ENCODE data around the gene SLAMF6.
A peak's percentile ranks its signal among the peaks of the same experiment; 100 is the strongest.
"Not testable (repeated sequence)": the region's sequence is repeated elsewhere in the genome, so short reads cannot be mapped to it uniquely, and the experiment has no call there.

SLAMF6 gene

GRCh38 chr1:160522622-160523345 is at the start of gene SLAMF6:
TSS of gene SLAMF6 (minus strand) at chr1:160523255. CDS start at chr1:160523192, 63 bp downstream.
- H3K36me3 Mint-ChIP-seq (ENCODE audit: low read depth): peaks cover 44% of the 10 kb centered on the region
- H3K27ac Mint-ChIP-seq: peak within 1 kb of the TSS; percentile 96
- peaks cover 59% of the 10 kb centered on the region for H3K4me1 Mint-ChIP-seq (ENCODE audit: low read depth)
- peak within 1 kb of the TSS; percentile 96 for H3K4me3 Mint-ChIP-seq
- H3K9me3 Mint-ChIP-seq: peaks cover 35% of the 10 kb centered on the region
- H3K27me3 Mint-ChIP-seq (ENCODE audit: low read depth): no peaks in the 10 kb centered on the region
- peak; percentile 49 for DNase-seq (ENCODE audit: low spot score)

GRCh38 chr1:160570840-160571239 is 47.8 kb upstream of the SLAMF6 start:
- Mint-ChIP-seq H3K27ac (peak overlapping the region; percentile 51), H3K36me3 (ENCODE audit: low read depth) (peaks cover 61% of the 10 kb centered on the region), H3K4me1 (ENCODE audit: low read depth) (peaks cover 82% of the 10 kb centered on the region), H3K9me3 (peaks cover 6% of the 10 kb centered on the region), H3K27me3 (ENCODE audit: low read depth) (no peaks in the 10 kb centered on the region), H3K4me3 (no peak overlapping the region)
- no peak for DNase-seq (ENCODE audit: low spot score)

DNA sequence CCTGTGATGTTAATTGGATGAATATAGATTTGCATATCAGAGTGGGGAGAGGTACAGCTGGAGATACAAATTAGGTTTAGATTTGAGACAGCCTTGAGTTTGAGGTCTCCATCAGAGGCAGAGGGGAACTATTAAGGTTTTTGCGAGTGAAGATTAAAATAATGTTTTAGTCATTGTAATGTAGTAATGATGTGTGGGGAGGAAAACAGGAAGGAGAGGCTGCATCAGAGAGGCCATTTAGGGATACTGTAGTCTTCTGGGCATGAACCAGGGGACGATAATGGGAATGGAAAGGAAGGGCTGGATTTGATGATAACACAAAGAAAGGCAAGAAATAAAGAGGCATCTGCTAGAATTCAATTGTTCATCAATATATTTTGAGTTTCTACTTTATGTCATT is 46.8 kb upstream of the SLAMF6 start:
- no peak for DNase-seq (ENCODE audit: low spot score)
- H3K36me3 Mint-ChIP-seq (ENCODE audit: low read depth): peaks cover 62% of the 10 kb centered on the region
- peaks cover 81% of the 10 kb centered on the region for H3K4me1 Mint-ChIP-seq (ENCODE audit: low read depth)
- H3K27ac Mint-ChIP-seq: peak overlapping the region; percentile 97
- peak overlapping the region; percentile 9 for H3K4me3 Mint-ChIP-seq
- H3K9me3 Mint-ChIP-seq: peaks cover 6% of the 10 kb centered on the region
- no peaks in the 10 kb centered on the region for H3K27me3 Mint-ChIP-seq (ENCODE audit: low read depth)

DNA sequence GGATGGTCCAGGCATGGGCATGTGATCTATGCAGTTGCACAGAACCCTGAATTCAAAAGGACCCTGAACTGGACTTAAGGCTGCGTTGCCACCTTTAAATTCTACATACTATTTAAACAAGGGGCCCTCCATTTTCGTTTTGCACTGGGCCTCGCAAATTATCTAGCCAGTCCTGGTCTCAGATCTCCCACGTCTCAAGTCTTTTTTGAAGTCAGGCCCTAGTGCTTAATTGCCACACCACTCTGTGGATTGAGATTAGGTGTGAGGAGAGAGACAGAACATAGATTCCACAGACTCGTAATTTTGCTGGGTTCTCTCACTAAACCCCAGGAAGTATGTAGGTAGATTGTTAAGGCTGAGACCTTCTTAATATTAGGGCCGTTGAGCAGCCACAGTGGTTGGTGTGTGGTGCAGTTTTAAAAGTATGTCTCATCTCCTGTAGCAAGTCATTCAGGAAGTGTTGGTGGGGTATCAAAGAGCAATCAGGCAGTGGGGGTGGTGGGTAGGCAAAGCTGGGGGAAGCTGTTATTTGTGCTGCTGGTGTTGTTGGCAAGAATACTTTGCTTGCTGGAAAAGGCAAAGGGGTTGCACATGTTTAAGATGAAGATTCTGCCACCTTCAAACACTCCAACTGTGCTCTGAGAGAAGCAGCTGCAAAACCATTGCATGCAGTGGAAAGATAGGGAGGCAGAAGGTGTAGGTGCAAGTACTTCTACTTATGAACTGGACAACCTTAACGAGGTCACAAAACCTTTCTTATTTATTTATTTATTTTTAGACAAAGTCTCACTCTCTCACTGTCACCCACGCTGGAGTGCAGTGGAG is 45.0 kb upstream of the SLAMF6 start:
- H3K27me3 Mint-ChIP-seq (ENCODE audit: low read depth): no peaks in the 10 kb centered on the region
- H3K9me3 Mint-ChIP-seq: peaks cover 11% of the 10 kb centered on the region
- peak overlapping the region; percentile 97 for H3K27ac Mint-ChIP-seq
- peak; percentile 81 for DNase-seq (ENCODE audit: low spot score)
- peaks cover 69% of the 10 kb centered on the region for H3K36me3 Mint-ChIP-seq (ENCODE audit: low read depth)
- peaks cover 74% of the 10 kb centered on the region for H3K4me1 Mint-ChIP-seq (ENCODE audit: low read depth)
- H3K4me3 Mint-ChIP-seq: peak overlapping the region; percentile 68

DNA sequence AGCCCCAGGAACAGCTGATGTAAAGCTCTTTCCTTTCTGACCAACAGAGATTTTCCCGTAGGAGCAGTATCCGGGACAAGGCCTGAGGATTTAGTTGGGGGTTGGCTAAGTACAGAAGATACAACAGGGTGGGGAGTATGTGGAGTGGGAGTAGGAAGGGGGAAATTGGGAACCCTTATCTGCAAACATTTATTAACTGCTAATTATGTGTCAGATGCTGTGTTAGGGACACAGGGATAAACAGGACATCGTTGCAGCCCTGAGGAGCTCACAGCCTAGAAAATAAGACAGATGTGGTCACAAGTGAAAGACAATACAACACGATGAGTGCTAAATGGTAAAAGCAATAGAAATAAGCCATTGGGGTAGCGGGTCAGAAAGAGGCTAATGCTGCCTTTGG is 44.3 kb upstream of the SLAMF6 start:
- H3K36me3 Mint-ChIP-seq (ENCODE audit: low read depth): peaks cover 69% of the 10 kb centered on the region

GRCh38 chr1:160565564-160565963 is 42.5 kb upstream of the SLAMF6 start:
- H3K4me3 Mint-ChIP-seq: peak overlapping the region; percentile 25
- peaks cover 69% of the 10 kb centered on the region for H3K36me3 Mint-ChIP-seq (ENCODE audit: low read depth)
- no peaks in the 10 kb centered on the region for H3K27me3 Mint-ChIP-seq (ENCODE audit: low read depth)
- H3K27ac Mint-ChIP-seq: peak overlapping the region; percentile 70
- H3K4me1 Mint-ChIP-seq (ENCODE audit: low read depth): peaks cover 69% of the 10 kb centered on the region
- DNase-seq (ENCODE audit: low spot score): no peak
- peaks cover 17% of the 10 kb centered on the region for H3K9me3 Mint-ChIP-seq

More for the DNA sequence above, 44.3 kb upstream of the SLAMF6 start:
- no peaks in the 10 kb centered on the region for H3K27me3 Mint-ChIP-seq (ENCODE audit: low read depth)
- peak overlapping the region; percentile 97 for H3K27ac Mint-ChIP-seq
- H3K9me3 Mint-ChIP-seq: peaks cover 17% of the 10 kb centered on the region
- no peak for DNase-seq (ENCODE audit: low spot score)
- H3K4me3 Mint-ChIP-seq: peak overlapping the region; percentile 68
- H3K4me1 Mint-ChIP-seq (ENCODE audit: low read depth): peaks cover 69% of the 10 kb centered on the region

DNA sequence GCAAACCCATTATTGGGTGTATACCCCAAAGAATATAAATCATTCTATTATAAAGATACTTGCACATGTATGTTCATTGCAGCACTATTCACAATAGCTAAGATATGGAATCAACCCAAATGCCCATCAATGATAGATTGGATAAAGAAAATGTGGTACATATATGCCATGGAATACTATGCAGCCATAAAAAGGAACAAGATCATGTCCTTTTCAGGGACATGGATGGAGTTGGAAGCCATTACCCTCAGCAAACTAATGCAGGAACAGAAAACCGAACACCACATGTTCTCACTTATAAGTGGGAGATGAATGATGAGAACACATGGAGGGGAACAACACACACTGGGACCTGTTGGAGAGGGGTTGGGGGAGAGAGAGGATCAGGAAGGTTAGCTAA is 40.2 kb upstream of the SLAMF6 start:
- H3K9me3 Mint-ChIP-seq: peaks cover 14% of the 10 kb centered on the region
- peaks cover 74% of the 10 kb centered on the region for H3K36me3 Mint-ChIP-seq (ENCODE audit: low read depth)
- peaks cover 77% of the 10 kb centered on the region for H3K4me1 Mint-ChIP-seq (ENCODE audit: low read depth)
- H3K27ac Mint-ChIP-seq; H3K27me3 Mint-ChIP-seq (ENCODE audit: low read depth); H3K4me3 Mint-ChIP-seq; DNase-seq (ENCODE audit: low spot score): not testable (repeated sequence)

DNA sequence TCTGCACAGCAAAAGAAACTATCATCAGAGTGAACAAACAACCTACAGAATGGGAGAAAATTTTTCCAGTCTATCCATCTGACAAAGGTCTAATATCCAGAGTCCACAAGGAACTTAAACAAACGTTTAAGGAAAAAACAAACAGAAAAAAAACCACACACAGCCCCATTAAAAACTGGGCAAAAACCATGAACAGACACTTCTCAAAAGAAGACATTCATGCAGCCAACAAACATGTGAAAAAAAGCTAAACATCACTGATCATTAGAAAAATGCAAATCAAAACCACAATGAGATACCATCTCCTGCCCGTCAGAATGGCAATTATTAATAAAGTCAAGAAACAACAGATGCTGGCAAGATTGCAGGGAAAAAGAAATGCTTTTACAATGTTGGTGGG is 39.7 kb upstream of the SLAMF6 start:
- peaks cover 14% of the 10 kb centered on the region for H3K9me3 Mint-ChIP-seq
- H3K27ac Mint-ChIP-seq; H3K4me3 Mint-ChIP-seq; DNase-seq (ENCODE audit: low spot score); H3K27me3 Mint-ChIP-seq (ENCODE audit: low read depth): not testable (repeated sequence)
- peaks cover 76% of the 10 kb centered on the region for H3K4me1 Mint-ChIP-seq (ENCODE audit: low read depth)
- H3K36me3 Mint-ChIP-seq (ENCODE audit: low read depth): peaks cover 74% of the 10 kb centered on the region

GRCh38 chr1:160560806-160561205 is 37.8 kb upstream of the SLAMF6 start:
- H3K4me1 Mint-ChIP-seq (ENCODE audit: low read depth): peaks cover 61% of the 10 kb centered on the region
- peaks cover 14% of the 10 kb centered on the region for H3K9me3 Mint-ChIP-seq
- H3K4me3 Mint-ChIP-seq: peak overlapping the region; percentile 76
- peak overlapping the region; percentile 89 for H3K27ac Mint-ChIP-seq
- no peaks in the 10 kb centered on the region for H3K27me3 Mint-ChIP-seq (ENCODE audit: low read depth)
- peaks cover 69% of the 10 kb centered on the region for H3K36me3 Mint-ChIP-seq (ENCODE audit: low read depth)
- no peak for DNase-seq (ENCODE audit: low spot score)

DNA sequence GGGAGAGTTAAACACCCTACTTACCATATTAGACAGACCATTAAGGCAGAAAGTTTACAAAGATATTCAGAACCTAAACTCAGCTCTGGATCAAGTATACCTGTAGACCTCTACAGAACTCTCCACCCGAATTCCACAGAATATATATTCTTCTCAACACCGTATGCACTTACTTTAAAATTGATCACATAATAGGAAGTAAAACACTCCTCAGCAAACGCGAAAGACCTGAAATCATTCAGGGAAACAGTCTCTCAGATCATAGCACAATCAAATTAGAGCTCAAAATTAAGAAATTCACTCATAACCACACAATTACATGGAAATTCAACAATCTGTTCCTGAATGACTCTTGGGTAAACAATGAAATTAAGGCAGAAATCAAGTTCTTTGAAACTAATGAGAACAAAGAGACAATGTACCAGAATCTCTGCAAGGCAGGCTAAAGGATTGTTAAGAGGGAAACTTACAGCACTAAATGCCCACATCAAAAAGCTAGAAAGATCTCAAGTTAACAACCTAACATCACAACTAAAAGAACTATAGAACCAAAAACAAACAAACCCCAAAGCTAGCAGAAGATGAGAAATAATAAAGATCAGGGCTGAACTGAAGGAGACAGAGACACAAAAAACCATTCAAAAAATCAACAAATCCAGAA is 37.1 kb upstream of the SLAMF6 start:
- Mint-ChIP-seq H3K36me3 (ENCODE audit: low read depth) (peaks cover 68% of the 10 kb centered on the region), H3K4me3 (peak overlapping the region; percentile 76), H3K27ac (peak overlapping the region; percentile 89), H3K27me3 (ENCODE audit: low read depth) (no peaks in the 10 kb centered on the region), H3K4me1 (ENCODE audit: low read depth) (peaks cover 55% of the 10 kb centered on the region), H3K9me3 (peaks cover 14% of the 10 kb centered on the region)
- DNase-seq (ENCODE audit: low spot score): no peak

DNA sequence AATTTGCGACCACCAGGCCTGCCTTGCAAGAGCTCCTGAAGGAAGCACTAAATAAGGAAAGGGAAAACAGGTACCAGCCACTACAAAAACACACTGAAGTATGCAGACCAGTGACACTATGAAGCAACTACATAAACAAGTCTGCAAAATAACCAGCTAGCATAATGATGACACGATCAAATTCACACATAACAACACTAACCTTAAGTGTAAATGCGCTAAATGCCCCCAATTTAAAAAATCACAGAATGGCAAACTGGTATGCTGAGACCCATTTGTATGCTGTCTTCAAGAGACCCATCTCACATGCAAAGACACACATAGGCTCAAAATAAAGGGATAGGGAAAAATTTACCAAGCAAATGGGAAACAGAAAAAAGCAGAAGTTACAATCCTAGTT is 36.4 kb upstream of the SLAMF6 start:
- peaks cover 61% of the 10 kb centered on the region for H3K36me3 Mint-ChIP-seq (ENCODE audit: low read depth)
- DNase-seq (ENCODE audit: low spot score); H3K27me3 Mint-ChIP-seq (ENCODE audit: low read depth): not testable (repeated sequence)
- peaks cover 48% of the 10 kb centered on the region for H3K4me1 Mint-ChIP-seq (ENCODE audit: low read depth)
- H3K27ac Mint-ChIP-seq: peak overlapping the region; percentile 89
- H3K9me3 Mint-ChIP-seq: peaks cover 14% of the 10 kb centered on the region
- peak overlapping the region; percentile 76 for H3K4me3 Mint-ChIP-seq

DNA sequence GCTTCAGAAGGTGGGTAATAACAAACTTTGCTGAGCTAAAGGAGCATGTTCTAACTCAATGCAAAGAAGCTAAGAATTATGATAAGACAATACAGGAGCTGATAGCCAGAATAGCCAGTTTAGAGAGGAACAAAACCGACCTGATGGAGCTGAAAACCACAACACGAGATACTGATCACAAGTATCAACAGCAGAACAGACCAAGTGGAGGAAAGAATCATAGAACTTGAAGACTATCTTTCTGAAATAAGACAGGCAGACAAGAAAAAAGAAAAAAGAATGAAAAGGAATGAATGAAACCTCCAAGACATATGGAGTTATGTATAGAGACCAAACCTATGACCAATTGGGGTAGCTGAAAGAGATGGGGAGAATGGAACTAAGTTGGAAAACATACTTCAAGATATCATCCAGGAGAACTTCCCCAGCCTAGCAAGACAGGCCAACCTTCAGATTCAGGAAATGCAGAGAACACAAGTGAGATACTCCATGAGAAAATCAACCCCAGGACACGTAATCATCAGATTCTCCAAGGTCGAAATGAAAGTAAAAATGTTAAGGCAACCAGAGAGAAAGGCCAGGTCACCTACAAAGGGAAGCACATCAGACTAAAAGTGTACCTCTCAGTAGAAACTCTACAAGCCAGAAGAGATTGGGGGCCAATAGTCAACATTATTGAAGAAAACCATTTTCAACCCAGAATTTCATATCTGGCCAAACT is 35.8 kb upstream of the SLAMF6 start:
- peak overlapping the region; percentile 76 for H3K4me3 Mint-ChIP-seq
- peak overlapping the region; percentile 89 for H3K27ac Mint-ChIP-seq
- H3K4me1 Mint-ChIP-seq (ENCODE audit: low read depth): peaks cover 50% of the 10 kb centered on the region
- peaks cover 14% of the 10 kb centered on the region for H3K9me3 Mint-ChIP-seq
- H3K27me3 Mint-ChIP-seq (ENCODE audit: low read depth): no peaks in the 10 kb centered on the region
- DNase-seq (ENCODE audit: low spot score): no peak
- H3K36me3 Mint-ChIP-seq (ENCODE audit: low read depth): peaks cover 60% of the 10 kb centered on the region

- no peak overlapping the region for H3K4me3 Mint-ChIP-seq
- H3K27me3 Mint-ChIP-seq (ENCODE audit: low read depth): no peaks in the 10 kb centered on the region
- DNase-seq (ENCODE audit: low spot score): no peak
- peaks cover 15% of the 10 kb centered on the region for H3K4me1 Mint-ChIP-seq (ENCODE audit: low read depth)
- H3K36me3 Mint-ChIP-seq (ENCODE audit: low read depth): peaks cover 52% of the 10 kb centered on the region
- peak overlapping the region; percentile 21 for H3K27ac Mint-ChIP-seq
- no peaks in the 10 kb centered on the region for H3K9me3 Mint-ChIP-seq
Measured at GRCh38 chr1:160553778-160554177, 30.7 kb upstream of the SLAMF6 start.

Data from T-helper 2 cell treated with Interferon-gamma antibody and Interleukin-4, amounts not matched to agents 5 μg/mL and 100 μg/mL, for 36 hours (primary cell).